Stimulated activated effector memory CD8-positive, alpha-beta T cell treated with anti-CD3 and anti-CD28 coated beads, Interleukin-12 subunit alpha, Interleukin-12 subunit beta, amount 100 ng/mL, for 72 hours (primary cell): ENCODE results near the gene NMNAT2.

ENCODE experiments used
- ATAC-seq: fragments of 150-1000 bp; cut with Tn5 transposase; 2 replicates; pipeline ENCODE4 v1.10.0; 2021
- DNase-seq, 2 donors: peaks; one replicate each; pipeline ENCODE4 v3.0.0; 2021 to 2022; ENCODE audit warnings: low spot score in 2 of 2
- H3K27ac Mint-ChIP-seq: one replicate; pipeline ENCODE4 v1.8.0; 2022; ENCODE audit warnings: mild to moderate bottlenecking, mixed read lengths
- H3K36me3 Mint-ChIP-seq: one replicate; pipeline ENCODE4 v1.8.0; 2022; ENCODE audit warnings: mild to moderate bottlenecking, mixed read lengths
- H3K4me1 Mint-ChIP-seq: one replicate; pipeline ENCODE4 v1.8.0; 2022; ENCODE audit warnings: mixed read lengths
- H3K4me3 Mint-ChIP-seq: one replicate; pipeline ENCODE4 v1.8.0; 2022; ENCODE audit warnings: mild to moderate bottlenecking, mixed read lengths
- H3K9me3 Mint-ChIP-seq: one replicate; pipeline ENCODE4 v1.8.0; 2022; ENCODE audit warnings: mixed read lengths

The NMNAT2 gene

DNA sequence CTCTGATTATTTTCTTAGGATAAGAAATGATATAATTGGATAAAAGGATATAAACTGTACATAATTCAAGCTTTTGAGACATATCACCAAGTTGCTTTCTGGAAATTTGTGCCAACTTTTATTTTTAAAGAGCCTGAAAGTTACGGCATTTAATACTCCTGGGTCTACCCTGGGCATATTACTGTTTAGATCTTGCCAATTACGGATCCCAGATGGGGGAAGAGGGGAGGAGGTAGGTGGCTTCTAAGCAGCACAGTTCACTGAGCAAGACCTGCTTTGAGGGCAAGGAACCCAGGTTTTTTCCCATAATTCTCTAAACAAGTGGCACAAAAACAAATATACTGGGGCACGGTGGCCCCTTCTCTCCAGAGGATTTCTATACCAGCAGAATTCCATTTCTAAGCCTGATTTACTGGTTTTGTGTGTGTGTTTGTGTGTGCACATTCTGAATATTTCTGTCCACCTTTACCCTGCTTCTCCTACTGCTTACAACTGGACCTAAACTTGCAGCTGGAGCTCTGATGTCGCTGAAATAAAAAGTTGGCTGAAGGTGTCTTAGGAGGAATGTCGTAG, 155.5 kb downstream of the NMNAT2 start:
- Mint-ChIP-seq H3K4me1 (no peaks in the 10 kb centered on the region), H3K9me3 (no peaks in the 10 kb centered on the region), H3K27ac (no peak overlapping the region), H3K36me3 (no peaks in the 10 kb centered on the region), H3K4me3 (no peak overlapping the region)
- no peak for ATAC-seq
- no peak for DNase-seq

DNA sequence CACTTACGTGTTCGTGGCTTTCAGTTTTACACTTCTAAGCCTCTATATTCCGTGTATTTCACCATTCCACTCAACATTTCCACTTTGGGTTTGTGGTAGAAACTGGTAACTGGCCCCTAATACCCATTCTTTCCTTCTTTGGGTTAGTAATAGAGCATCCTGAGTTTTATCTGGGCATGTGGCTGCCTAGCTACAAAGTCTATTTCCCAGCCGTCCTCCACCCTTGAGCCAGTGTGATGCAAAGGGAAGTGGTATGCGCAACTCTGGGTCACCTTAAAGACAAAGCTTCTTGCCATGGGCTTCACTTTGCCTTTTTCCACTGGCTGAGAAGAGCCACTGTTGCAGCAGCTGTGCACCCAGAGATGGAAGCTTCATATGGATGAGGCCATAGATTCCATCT, 158.3 kb downstream of the NMNAT2 start:
- no peak for DNase-seq
- Mint-ChIP-seq H3K4me1 (no peaks in the 10 kb centered on the region), H3K9me3 (no peaks in the 10 kb centered on the region), H3K4me3 (no peak overlapping the region), H3K36me3 (no peaks in the 10 kb centered on the region), H3K27ac (no peak overlapping the region)
- ATAC-seq: no peak

DNA sequence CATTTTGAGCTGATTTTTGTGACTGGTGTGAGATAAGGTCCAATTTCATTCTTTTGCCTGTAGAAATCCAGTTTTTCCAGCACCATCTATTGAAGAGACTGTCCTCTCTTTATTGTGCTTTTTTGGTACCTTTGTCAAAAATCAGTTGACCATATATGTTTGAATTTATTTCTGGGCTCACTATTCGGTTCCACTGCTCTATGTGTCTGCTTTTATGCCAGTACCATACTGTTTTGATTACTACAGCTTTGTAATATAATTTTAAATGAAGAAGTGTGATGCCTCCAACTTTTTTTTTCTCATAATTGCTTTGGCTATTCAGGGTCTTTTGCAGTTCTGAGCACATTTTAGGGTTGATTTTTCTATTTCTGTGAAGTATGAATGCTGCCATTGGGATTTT, 163.1 kb downstream of the NMNAT2 start:
- no peaks in the 10 kb centered on the region for H3K36me3 Mint-ChIP-seq
- no peak overlapping the region for H3K27ac Mint-ChIP-seq
- DNase-seq (no peak), ATAC-seq (no peak)
- no peaks in the 10 kb centered on the region for H3K9me3 Mint-ChIP-seq
- no peak overlapping the region for H3K4me3 Mint-ChIP-seq
- no peaks in the 10 kb centered on the region for H3K4me1 Mint-ChIP-seq

DNA sequence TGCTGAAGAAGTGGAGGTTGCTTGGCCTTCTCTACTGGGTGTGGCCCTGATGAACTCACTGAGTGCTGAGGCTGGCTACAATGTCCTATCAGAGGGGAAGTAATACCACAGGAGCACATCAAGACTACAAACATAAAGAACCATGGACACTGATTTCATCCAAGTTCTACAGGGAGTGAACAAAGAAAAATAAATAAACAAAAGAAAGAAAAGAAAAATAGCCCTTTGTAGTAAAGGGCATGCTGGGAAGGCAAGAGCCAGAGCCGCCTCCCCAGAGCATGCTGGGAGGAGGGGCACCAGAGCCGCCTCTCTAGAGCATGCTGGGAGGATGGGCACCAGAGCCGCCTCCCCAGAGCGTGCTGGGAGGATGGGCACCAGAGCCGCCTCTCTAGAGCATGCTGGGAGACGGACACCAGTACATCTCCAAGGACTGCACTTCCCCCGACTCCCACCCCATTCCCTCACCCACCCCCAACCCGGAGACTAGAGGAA, 166.2 kb downstream of the NMNAT2 start:
- ATAC-seq: no peak
- H3K27ac Mint-ChIP-seq: no peak overlapping the region
- H3K9me3 Mint-ChIP-seq: no peaks in the 10 kb centered on the region
- DNase-seq: no peak
- H3K36me3 Mint-ChIP-seq: no peaks in the 10 kb centered on the region
- H3K4me3 Mint-ChIP-seq: no peak overlapping the region
- H3K4me1 Mint-ChIP-seq: no peaks in the 10 kb centered on the region

DNA sequence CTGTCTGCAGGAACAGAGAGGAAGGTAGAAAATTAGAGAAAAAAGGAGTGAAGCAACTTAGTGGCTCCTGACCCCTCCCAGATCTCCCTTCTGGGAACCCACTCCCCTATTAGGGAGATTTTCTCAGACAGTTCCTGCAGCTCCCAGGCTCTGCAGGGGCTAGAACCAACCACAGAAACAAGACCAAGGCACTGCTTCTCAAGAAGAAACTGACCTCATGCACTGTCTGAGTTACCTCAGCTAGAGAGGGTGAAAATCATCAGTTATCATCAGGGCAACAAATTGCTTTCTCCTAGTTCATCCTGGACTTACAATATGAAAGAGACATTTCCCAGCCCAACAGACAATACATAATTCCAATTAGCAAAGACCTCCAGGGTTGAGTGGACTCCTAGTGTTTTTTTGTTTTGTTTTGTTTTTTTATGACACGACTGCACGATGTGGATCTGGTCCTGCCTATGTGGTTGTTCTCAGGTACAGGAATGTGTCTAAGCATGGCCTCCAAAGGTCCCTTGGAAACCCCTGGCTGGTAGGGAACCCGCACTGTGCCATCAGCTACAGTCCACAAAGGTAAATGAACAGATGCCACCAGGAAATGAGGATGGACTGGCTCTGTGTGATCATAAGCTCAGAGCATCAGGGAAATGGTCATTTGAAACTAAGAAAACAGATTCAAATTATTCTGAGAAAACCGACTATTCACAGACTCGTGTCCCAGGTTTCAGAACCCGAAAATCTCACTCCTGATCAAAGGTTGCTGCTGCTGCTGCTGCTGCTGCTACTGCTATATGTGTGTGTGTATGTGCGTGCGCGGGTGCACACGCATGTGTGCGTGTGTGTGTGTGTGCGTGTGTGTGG, 166.8 kb downstream of the NMNAT2 start:
- no peak for DNase-seq
- Mint-ChIP-seq H3K9me3 (no peaks in the 10 kb centered on the region), H3K4me1 (no peaks in the 10 kb centered on the region), H3K27ac (no peak overlapping the region), H3K4me3 (no peak overlapping the region), H3K36me3 (no peaks in the 10 kb centered on the region)
- no peak for ATAC-seq

DNA sequence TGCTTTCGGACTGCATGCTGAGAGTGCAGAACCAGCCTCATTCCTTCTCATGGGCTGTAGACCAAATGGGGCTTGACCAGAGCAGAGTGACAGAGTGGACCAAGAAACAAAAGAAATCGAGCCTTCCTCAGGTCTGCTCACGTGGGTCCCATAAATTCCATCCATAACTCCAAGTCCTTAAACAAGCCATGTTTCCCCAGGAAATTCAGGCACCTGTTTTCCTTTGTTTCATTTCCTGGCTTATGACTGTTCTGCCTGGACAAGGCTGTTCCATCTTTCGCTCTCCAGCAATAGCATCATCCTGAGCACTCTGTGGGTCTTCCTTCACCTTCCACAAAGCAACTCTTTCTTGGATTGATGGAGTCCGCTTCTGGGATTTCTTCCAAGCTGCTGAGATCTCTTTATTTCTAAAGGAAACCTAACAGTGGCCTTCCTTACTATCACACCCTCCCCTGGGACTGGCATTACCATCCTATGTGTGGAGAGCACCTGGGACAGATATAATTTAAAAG, 168.2 kb downstream of the NMNAT2 start:
- Mint-ChIP-seq H3K4me3 (no peak overlapping the region), H3K36me3 (no peaks in the 10 kb centered on the region), H3K4me1 (no peaks in the 10 kb centered on the region), H3K9me3 (no peaks in the 10 kb centered on the region), H3K27ac (no peak overlapping the region)
- ATAC-seq: no peak
- DNase-seq: no peak

DNA sequence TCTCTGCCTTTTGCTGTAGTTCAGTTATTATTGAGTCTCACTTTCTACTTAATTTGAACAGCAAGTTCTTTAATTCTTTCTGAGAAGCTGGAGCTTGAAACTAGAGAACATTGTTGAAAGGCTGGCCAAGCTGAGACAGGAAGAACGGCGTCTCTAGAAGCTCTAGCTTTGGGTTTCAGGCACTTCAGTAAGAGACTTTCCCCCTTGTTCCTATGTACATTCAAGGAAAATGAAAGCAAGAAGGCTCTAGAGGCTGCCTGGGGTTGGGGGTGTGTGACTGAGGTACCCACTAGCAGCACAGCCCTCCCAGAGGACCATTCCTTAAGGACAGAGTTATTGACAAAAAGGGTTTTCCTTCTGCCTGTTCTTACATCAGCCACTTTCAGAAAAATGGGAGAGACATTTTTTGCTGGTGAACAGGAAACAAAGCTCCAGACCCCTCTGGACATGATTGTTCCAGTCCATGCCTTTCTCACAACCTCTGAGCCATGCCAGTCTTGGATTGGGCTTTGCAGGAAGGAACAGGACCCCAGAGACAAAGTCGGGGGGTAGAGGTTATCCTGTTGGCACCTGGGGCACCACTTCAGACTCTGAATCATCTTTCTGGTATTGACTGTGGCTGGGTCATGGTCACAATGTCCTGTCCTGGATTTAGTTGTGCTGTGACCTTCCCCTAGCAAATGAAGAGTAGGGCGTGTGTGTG, 169.0 kb downstream of the NMNAT2 start:
- no peak overlapping the region for H3K27ac Mint-ChIP-seq
- no peak for ATAC-seq
- H3K4me1 Mint-ChIP-seq: no peaks in the 10 kb centered on the region
- no peak for DNase-seq
- H3K36me3 Mint-ChIP-seq: no peaks in the 10 kb centered on the region
- no peak overlapping the region for H3K4me3 Mint-ChIP-seq
- no peaks in the 10 kb centered on the region for H3K9me3 Mint-ChIP-seq

DNA sequence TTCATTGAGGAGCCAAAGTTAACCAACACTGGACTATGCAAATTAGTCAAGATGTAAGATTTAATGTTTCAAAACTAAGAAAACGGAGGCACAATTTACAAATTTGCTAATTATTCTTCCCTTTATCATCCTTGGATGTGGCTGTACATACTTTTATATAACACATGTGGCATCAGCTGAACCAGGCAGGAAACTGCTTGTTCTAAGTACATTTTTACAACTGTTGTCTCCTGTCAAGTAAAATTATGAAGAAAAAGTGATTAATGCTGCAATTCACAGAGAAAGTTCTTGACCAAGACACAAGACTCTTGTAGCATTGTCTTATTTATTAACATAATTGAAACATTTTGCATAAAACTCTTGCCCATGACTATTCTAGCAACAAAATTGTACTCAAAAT, 170.2 kb downstream of the NMNAT2 start:
- H3K36me3 Mint-ChIP-seq: no peaks in the 10 kb centered on the region
- H3K9me3 Mint-ChIP-seq: no peaks in the 10 kb centered on the region
- H3K27ac Mint-ChIP-seq: no peak overlapping the region
- H3K4me1 Mint-ChIP-seq: no peaks in the 10 kb centered on the region
- H3K4me3 Mint-ChIP-seq: no peak overlapping the region
- no peak for ATAC-seq
- no peak for DNase-seq

DNA sequence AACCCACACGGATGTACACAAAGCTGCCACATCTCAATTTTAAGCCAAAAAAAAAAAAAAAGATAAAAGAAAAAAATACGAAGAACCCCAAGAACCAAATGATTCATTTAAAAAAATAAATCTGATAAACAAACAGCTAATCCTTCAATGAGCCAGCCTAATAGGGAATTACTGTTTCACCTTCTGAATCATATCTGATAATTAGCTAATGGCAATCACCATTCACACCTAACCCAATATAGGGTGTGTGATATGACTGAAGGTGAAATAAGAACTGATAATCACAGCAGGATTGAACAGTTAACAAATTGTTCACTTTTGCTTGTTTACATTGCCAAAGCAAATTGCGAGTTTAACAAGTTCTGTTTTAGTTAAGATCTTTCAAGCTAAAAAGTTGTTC, 170.7 kb downstream of the NMNAT2 start:
- no peaks in the 10 kb centered on the region for H3K4me1 Mint-ChIP-seq
- no peak overlapping the region for H3K4me3 Mint-ChIP-seq
- no peaks in the 10 kb centered on the region for H3K9me3 Mint-ChIP-seq
- DNase-seq (no peak), ATAC-seq (no peak)
- H3K36me3 Mint-ChIP-seq: no peaks in the 10 kb centered on the region
- H3K27ac Mint-ChIP-seq: no peak overlapping the region

DNA sequence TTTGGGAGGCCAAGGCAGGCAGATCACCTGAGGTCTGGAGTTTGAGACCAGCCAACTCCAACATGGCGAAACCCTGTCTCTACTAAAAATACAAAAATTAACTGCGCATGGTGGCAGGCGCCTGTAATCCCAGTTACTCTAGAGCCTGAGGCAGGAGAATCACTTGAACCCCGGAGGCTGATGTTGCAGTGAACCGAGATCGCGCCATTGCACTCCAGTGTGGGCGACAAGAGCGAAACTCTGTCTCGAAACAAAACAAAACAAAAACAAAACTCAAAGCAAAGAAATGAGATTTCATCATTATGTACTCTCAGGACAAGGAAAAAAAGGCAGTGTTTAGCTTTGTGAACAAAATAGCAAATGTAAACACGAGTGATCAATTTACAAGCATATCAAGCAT, 171.1 kb downstream of the NMNAT2 start:
- ATAC-seq (no peak), DNase-seq (no peak)
- no peaks in the 10 kb centered on the region for H3K36me3 Mint-ChIP-seq
- H3K27ac Mint-ChIP-seq: no peak overlapping the region
- no peaks in the 10 kb centered on the region for H3K9me3 Mint-ChIP-seq
- H3K4me1 Mint-ChIP-seq: no peaks in the 10 kb centered on the region
- H3K4me3 Mint-ChIP-seq: no peak overlapping the region

DNA sequence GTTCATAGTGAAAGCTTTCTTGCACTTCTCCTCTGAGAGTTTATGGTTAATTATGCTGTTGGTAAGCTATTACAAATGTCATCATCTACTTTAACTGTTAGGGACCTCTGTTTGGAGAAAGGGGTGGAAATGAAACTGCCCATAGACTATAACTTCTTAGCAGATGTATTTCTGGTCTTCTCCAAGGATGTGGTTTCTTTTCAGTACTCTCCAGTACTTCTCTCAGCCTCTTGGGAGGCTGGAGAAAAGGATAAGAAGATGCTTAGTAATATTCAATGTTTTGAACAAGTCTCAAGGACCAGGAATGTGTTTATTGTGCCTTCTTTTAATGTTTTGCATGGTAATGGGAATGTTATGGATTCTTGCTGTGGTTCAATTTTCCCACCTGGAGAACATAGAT, 171.7 kb downstream of the NMNAT2 start:
- H3K9me3 Mint-ChIP-seq: no peaks in the 10 kb centered on the region
- no peaks in the 10 kb centered on the region for H3K36me3 Mint-ChIP-seq
- H3K27ac Mint-ChIP-seq: no peak overlapping the region
- DNase-seq: no peak
- H3K4me1 Mint-ChIP-seq: no peaks in the 10 kb centered on the region
- ATAC-seq: no peak
- no peak overlapping the region for H3K4me3 Mint-ChIP-seq

DNA sequence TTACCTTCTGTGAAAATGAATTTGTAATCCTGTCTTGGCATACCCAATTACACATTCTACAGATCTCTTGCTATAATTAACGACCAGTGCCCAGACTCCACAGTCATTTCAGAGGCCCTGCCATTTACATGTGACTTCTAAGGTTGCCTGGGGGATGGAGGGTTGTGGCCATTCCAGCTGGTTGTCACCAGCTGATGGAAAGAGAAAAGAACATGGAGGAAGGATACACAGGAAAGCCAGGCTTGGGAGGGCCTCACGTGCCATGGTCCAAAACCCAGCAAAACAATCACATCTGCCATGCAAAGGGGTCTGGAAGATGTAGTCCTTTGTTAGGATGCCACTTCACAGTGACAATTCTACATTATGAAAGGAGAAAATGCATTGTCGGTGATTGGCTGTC, 172.8 kb downstream of the NMNAT2 start:
- Mint-ChIP-seq H3K4me3 (no peak overlapping the region), H3K9me3 (no peaks in the 10 kb centered on the region), H3K36me3 (no peaks in the 10 kb centered on the region), H3K4me1 (no peaks in the 10 kb centered on the region), H3K27ac (no peak overlapping the region)
- no peak for ATAC-seq
- no peak for DNase-seq

DNA sequence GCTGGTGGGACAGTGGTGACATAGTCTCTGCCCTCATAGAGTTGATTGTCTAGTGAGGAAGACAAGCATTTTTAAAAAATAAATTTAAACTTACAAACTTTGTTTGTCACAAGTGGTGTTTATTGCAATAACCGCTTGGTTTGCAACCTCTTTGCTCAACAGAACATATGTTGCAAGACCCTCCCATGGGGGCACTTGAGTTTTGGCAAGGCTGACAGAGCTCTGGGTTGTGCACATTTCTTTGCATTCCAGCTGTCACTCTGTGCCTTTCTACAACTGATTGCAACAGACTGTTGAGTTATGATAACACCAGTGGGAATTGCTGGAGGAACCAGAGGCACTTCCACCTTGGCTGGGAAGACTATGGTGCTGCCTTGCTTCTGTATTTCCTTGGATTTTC, 173.7 kb downstream of the NMNAT2 start:
- ATAC-seq: no peak

DNA sequence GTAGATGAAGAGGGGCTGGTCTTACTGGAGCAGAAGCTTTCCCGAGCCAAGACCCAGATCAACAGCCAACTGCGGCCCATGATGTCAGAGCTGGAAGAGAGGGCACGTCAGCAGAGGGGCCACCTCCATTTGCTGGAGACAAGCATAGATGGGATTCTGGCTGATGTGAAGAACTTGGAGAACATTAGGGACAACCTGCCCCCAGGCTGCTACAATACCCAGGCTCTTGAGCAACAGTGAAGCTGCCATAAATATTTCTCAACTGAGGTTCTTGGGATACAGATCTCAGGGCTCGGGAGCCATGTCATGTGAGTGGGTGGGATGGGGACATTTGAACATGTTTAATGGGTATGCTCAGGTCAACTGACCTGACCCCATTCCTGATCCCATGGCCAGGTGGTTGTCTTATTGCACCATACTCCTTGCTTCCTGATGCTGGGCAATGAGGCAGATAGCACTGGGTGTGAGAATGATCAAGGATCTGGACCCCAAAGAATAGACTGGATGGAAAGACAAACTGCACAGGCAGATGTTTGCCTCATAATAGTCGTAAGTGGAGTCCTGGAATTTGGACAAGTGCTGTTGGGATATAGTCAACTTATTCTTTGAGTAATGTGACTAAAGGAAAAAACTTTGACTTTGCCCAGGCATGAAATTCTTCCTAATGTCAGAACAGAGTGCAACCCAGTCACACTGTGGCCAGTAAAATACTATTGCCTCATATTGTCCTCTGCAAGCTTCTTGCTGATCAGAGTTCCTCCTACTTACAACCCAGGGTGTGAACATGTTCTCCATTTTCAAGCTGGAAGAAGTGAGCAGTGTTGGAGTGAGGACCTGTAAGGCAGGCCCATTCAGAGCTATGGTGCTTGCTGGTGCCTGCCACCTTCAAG, 174.8 kb downstream of the NMNAT2 start:
- no peaks in the 10 kb centered on the region for H3K9me3 Mint-ChIP-seq
- no peak overlapping the region for H3K4me3 Mint-ChIP-seq
- ATAC-seq (no peak), DNase-seq (no peak)
- no peaks in the 10 kb centered on the region for H3K4me1 Mint-ChIP-seq
- no peak overlapping the region for H3K27ac Mint-ChIP-seq
- H3K36me3 Mint-ChIP-seq: no peaks in the 10 kb centered on the region

More for the DNA sequence above, 173.7 kb downstream of the NMNAT2 start:
- Mint-ChIP-seq H3K4me3 (no peak overlapping the region), H3K27ac (no peak overlapping the region), H3K36me3 (no peaks in the 10 kb centered on the region), H3K9me3 (no peaks in the 10 kb centered on the region), H3K4me1 (no peaks in the 10 kb centered on the region)
- no peak for DNase-seq

DNA sequence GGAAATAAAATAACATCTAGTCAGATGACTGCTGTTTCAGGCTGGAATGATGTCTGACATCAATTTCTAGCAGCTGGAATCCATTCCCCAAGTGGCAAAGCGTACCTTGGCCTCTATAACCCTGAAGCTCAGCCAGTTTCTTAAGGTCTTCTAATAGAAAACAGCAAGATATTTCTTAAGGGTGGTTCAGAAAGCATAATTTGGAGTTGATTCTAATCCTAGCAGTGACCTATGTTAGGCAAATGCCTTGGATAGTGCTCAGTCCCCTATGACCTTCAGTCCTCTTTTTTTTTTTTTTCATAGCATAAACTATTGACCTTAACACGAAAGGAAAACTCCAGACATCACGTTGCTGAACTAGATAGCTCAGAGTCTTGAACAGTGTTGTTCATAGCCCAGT, 175.6 kb downstream of the NMNAT2 start:
- Mint-ChIP-seq H3K27ac (no peak overlapping the region), H3K4me3 (no peak overlapping the region), H3K36me3 (no peaks in the 10 kb centered on the region), H3K9me3 (no peaks in the 10 kb centered on the region), H3K4me1 (no peaks in the 10 kb centered on the region)
- DNase-seq: no peak
- ATAC-seq: no peak
